Upper lobe of left lung (tissue), 6 donors: Measurements from ENCODE around the gene LCP1. TPM values are rescaled to one million over a fixed set of nuclear protein-coding genes. Genes with fewer than 3 reads are reported as not detected.

Source experiments
- ATAC-seq, 2 donors: fragments of 200-7000 bp; cut with Tn5 transposase; one replicate each; pipeline ENCODE4 v1.9.1; 2022; ENCODE audit warnings: mild to moderate bottlenecking in 2 of 2, moderate library complexity in 2 of 2; ENCODE audit not compliant: low FRiP score in 2 of 2
- DNase-seq, 2 donors: peaks; one replicate each; pipeline ENCODE4 v3.0.0-alpha.2; 2019 to 2020
- H3K27ac ChIP-seq, 4 donors: fragments of 200-600 bp; sonication (generic); one replicate each; pipeline ENCODE4 v1.5.1; 2016 to 2019
- H3K27me3 ChIP-seq, 4 donors: fragments of 200-600 bp; sonication (generic); one replicate each; pipeline ENCODE4 v1.5.1; 2017 to 2019
- H3K36me3 ChIP-seq, 4 donors: fragments of 200-600 bp; sonication (generic); one replicate each; pipeline ENCODE4 v1.5.1; 2016 to 2019
- H3K4me1 ChIP-seq, 4 donors: fragments of 200-600 bp; sonication (generic); one replicate each; pipeline ENCODE4 v1.5.1; 2018 to 2019
- H3K4me3 ChIP-seq, 4 donors: fragments of 200-600 bp; sonication (generic); one replicate each; pipeline ENCODE4 v1.5.1; 2017 to 2019; ENCODE audit warnings: mild to moderate bottlenecking in 2 of 4, moderate library complexity in 1 of 4
- H3K9me3 ChIP-seq, 4 donors: fragments of 200-600 bp; sonication (generic); one replicate each; pipeline ENCODE4 v1.5.1; 2018 to 2019
- CTCF ChIP-seq, 6 experiments: fragments of 450-650 bp in 4 of 6; fragments of 200-600 bp in 2 of 6; sonication (generic) in 2 of 6; IDR thresholded peaks; one replicate each; pipeline ENCODE4 v1.5.1; 2016 to 2019; ENCODE audit warnings: antibody characterized with exemption in 6 of 6
- EP300 ChIP-seq, 4 donors: sonication (generic); formaldehyde crosslinking; IDR thresholded peaks; one replicate each; pipeline ENCODE4 v1.5.1; 2017; ENCODE audit warnings: antibody characterized with exemption in 4 of 4, control low read depth in 2 of 4
- POLR2A ChIP-seq, 4 donors: fragments of 450-650 bp; IDR thresholded peaks; one replicate each; pipeline ENCODE4 v1.5.1; 2016 to 2017; ENCODE audit warnings: antibody characterized with exemption in 4 of 4, mild to moderate bottlenecking in 2 of 4
- POLR2AphosphoS5 ChIP-seq, 2 donors: sonication (generic); formaldehyde crosslinking; IDR thresholded peaks; one replicate each; pipeline ENCODE4 v1.5.1; 2017; ENCODE audit warnings: antibody characterized with exemption in 2 of 2
- WGBS, 2 donors: methylation state at CpG; one replicate each; pipeline ENCODE4 v1.1.5; 2017 to 2018; 5-methylcytosine and 5-hydroxymethylcytosine counted together
- total RNA-seq, 6 donors: library from RNA; depleted of rRNA in 4 of 6; stranded (reverse); fragments of >200 nt in 4 of 6; gene quantifications; one replicate each; pipeline versions ENCODE4 v1.1.0 to v1.2.1, GENCODE V29; 2016 to 2021
- donor health status: DM: no; HTN: no; CAD: no; lungs with moderate emphysema.
- donor health status: DM: no; HTN: yes; CAD: no; lungs with severe emphysema.

LCP1 gene
- total RNA-seq, 6 donors from 2014 or later, result 72.3 to 331 (median 129) TPM

DNA sequence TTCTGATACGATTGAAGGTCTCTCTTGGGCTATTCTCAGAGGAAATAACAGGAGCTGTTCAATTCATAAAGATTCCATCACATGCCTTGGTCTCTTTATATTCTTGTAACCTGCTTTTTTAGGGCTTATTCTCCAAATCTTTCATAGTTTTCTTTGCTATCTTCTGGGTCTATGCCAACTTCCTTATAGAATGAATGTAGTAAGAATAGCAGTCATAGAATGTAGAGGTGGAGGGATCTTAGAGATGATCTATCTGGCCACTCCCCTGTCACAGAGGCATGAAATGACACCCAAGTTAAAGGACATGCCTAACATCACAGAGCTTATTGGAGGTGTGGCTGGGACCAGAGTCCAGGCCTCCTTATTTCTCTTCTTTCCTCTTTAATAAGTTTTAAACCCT, 13.2 kb downstream of the LCP1 start:
- H3K27ac ChIP-seq, result peak overlapping the region in 2 of 4 donors; percentile 37 to 50
- H3K27me3 ChIP-seq, result no peaks in the 10 kb centered on the region
- peaks cover 7 to 43% (median 34%) of the 10 kb centered on the region in 4 donors for H3K4me1 ChIP-seq

DNA sequence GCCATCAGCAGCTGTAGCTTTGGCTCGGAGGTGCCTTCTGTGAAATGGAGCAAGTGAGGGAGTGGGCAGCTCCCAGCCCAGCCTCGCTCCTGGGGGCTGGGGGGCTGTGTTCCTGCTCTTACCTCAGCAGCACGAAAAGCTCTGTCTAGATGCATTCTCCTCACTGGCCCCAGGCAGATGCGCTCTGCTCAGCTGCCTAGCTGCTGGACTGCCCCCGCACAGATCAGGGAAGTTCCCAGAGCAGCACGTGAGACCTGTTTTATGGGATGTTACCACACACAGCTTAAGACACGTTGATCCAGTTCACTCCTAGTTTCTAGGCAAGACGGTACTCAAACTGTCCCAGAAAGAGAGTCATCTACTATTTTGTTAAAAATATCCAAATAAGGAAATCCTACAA, 13.6 kb downstream of the LCP1 start:
- Histone ChIP-seq H3K27ac (peak overlapping the region in 3 of 4 donors; percentile 37 to 50 (median 46)), H3K4me3 (peak overlapping the region in 1 of 4 donors; percentile 2), H3K4me1 (peaks cover 7 to 40% (median 34%) of the 10 kb centered on the region in 4 donors), H3K9me3 (no peaks in the 10 kb centered on the region), H3K27me3 (no peaks in the 10 kb centered on the region), H3K36me3 (no peaks in the 10 kb centered on the region)
- ATAC-seq, result peak; percentile 49 to 77
- 60 to 69% methylated on average over 5 to 8 of the region's 8 CpGs for WGBS, 2 donors
- peak; percentile 24 to 77 for DNase-seq
- peak in 1 of 2 donors; percentile 24 for TF ChIP-seq POLR2AphosphoS5 (IDR thresholded peaks at IDR 0.05)
- TF ChIP-seq POLR2A (IDR thresholded peaks at IDR 0.05), result peak in 1 of 4 donors; percentile 35
- no peak for TF ChIP-seq CTCF (IDR thresholded peaks at IDR 0.05)
- no peak for TF ChIP-seq EP300 (IDR thresholded peaks at IDR 0.05)

More for the DNA sequence above, 13.2 kb downstream of the LCP1 start:
- TF ChIP-seq EP300 (IDR thresholded peaks at IDR 0.05) (no peak), POLR2A (IDR thresholded peaks at IDR 0.05) (no peak), CTCF (IDR thresholded peaks at IDR 0.05) (no peak), POLR2AphosphoS5 (IDR thresholded peaks at IDR 0.05) (no peak)
- H3K9me3 ChIP-seq, result no peaks in the 10 kb centered on the region
- 50 to 66% methylated on average over 1 of the region's 1 CpG for WGBS, 2 donors
- H3K36me3 ChIP-seq, result no peaks in the 10 kb centered on the region
- no peak for ATAC-seq
- no peak for DNase-seq
- no peak overlapping the region for H3K4me3 ChIP-seq

DNA sequence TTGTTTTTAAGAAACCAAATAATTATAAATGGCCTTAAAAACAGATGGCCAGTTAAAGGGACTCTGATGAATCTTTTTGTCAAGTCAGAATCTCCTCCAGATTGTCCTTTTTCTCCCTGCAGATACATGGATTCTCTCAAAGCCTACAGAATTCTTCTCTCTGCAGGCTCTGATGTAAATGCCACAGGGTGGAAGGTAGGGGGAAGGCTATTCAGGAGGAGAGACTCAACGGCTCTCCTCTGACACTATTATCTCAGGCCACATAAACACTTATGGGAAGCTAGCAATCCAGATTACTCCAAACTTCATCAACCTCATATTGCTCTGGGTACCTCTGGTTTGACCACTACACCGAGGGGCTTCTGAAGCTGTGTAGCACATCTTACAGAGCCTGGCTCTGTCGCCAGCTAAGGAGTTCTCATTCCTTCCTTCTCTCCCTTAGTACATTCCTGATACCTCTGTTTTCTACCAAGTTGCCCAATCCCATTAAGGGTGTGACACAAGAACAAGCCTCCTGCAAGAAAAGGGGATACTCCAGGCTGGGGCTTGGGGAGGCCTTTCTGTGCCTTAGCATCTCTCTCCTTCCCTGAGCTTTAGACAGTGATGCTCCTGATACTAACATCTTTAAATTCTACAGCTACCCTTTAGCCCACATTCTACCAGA, 14.9 kb downstream of the LCP1 start:
- Histone ChIP-seq H3K4me1 (peaks cover 7 to 34% (median 31%) of the 10 kb centered on the region in 4 donors), H3K27me3 (no peaks in the 10 kb centered on the region), H3K4me3 (no peak overlapping the region), H3K9me3 (no peaks in the 10 kb centered on the region), H3K27ac (peak overlapping the region in 1 of 4 donors; percentile 26), H3K36me3 (no peaks in the 10 kb centered on the region)
- TF ChIP-seq EP300 (IDR thresholded peaks at IDR 0.05), result no peak
- no peak for TF ChIP-seq POLR2AphosphoS5 (IDR thresholded peaks at IDR 0.05)
- WGBS, 2 donors, result 42 to 63% methylated on average over 3 of the region's 3 CpGs
- DNase-seq, result no peak
- ATAC-seq, result no peak

- TF ChIP-seq EP300 (IDR thresholded peaks at IDR 0.05) (no peak), CTCF (IDR thresholded peaks at IDR 0.05) (no peak), POLR2A (IDR thresholded peaks at IDR 0.05) (no peak), POLR2AphosphoS5 (IDR thresholded peaks at IDR 0.05) (no peak)
- DNase-seq, result no peak
- no peaks in the 10 kb centered on the region for H3K36me3 ChIP-seq
- no peaks in the 10 kb centered on the region for H3K9me3 ChIP-seq
- peaks cover 4 to 26% (median 22%) of the 10 kb centered on the region in 4 donors for H3K4me1 ChIP-seq
- no peaks in the 10 kb centered on the region for H3K27me3 ChIP-seq
- no peak overlapping the region for H3K27ac ChIP-seq
- WGBS, 2 donors, result 55 to 67% methylated on average over 1 of the region's 1 CpG
- ATAC-seq, result no peak
- no peak overlapping the region for H3K4me3 ChIP-seq
Measured at GRCh38 chr13:46166224-46166584, 15.8 kb downstream of the LCP1 start.

DNA sequence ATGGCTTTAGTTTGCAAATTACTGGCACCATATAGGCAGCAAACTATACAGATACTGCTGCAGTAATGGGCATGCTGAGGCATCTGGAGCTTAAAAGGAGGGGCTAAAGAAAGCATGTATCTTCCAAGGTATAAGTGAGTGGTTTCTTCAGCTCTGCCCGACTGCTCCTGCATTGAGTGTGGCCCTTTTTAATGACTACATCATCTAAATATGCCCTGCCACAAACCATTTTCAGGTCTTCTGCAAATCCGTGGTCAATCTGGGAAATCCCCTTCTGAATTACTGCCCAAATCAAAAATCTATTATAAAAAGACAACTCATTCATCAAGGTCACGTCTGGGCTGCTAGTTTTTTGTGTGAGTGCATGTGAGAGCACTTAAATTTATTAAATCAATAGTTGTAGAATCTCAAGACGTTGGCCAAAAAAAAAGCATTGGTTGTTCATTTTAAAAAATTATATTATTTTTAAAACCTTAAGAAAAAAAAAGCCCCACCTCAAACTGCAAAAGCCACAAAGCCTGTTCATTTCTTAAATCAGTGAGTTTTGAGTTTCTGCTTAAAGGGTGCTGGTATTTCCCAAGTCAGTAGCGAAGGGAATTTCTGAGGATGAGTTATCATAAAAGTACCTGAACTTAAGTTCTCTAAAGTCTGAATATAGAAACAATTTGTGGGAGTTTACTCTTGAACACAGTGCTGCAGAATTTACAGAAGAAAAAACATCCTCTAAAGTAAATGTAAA, 16.3 kb downstream of the LCP1 start:
- Histone ChIP-seq H3K27me3 (no peaks in the 10 kb centered on the region), H3K9me3 (no peaks in the 10 kb centered on the region), H3K4me3 (no peak overlapping the region), H3K36me3 (no peaks in the 10 kb centered on the region), H3K27ac (no peak overlapping the region), H3K4me1 (peaks cover 0 to 23% (median 18%) of the 10 kb centered on the region in 4 donors)
- DNase-seq (no peak), ATAC-seq (no peak)
- TF ChIP-seq CTCF (IDR thresholded peaks at IDR 0.05) (no peak), EP300 (IDR thresholded peaks at IDR 0.05) (no peak), POLR2A (IDR thresholded peaks at IDR 0.05) (no peak), POLR2AphosphoS5 (IDR thresholded peaks at IDR 0.05) (no peak)
- WGBS, 2 donors, result 39 to 47% methylated on average over 5 of the region's 5 CpGs
